ENCODE data around the gene ISL1. TPM values are rescaled to one million over a fixed set of nuclear protein-coding genes. Genes with fewer than 3 reads are reported as not detected.

Gene ISL1
- total and polyA plus RNA-seq, 2 of the 4 experiments (the other 2 are of a cell fraction): under 0.01 TPM; not detected in 1

- Histone ChIP-seq H3K56ac (ENCODE audit: extremely low read depth, insufficient read depth, low read length) (no peak overlapping the region), H2AFZ (replicated peaks; ENCODE audit: low read length, poor library complexity) (peak overlapping the region; percentile 75), H3K27me3 (ENCODE audit: control insufficient read depth, insufficient read depth, low read length) (peaks cover 53% of the 10 kb centered on the region), H2BK15ac (ENCODE audit: low read depth, low read length) (no peak overlapping the region), H2BK120ac (ENCODE audit: low read depth, low read length) (no peak overlapping the region), H3K9me1 (ENCODE audit: insufficient read depth, low read length) (no peaks in the 10 kb centered on the region), H3K18ac (ENCODE audit: low read depth, low read length) (no peak overlapping the region), H4K5ac (ENCODE audit: low read depth, low read length) (no peak overlapping the region), H3K4ac (ENCODE audit: low read depth, low read length) (no peak overlapping the region), H2AK9ac (replicated peaks; ENCODE audit: low read depth, low read length, poor library complexity) (no peak overlapping the region), H3K14ac (replicated peaks; ENCODE audit: low read depth, low read length) (no peak overlapping the region), H3K27ac (ENCODE audit: insufficient read depth, low read length) (no peak overlapping the region), H3K36me3 (ENCODE audit: control insufficient read depth, insufficient read depth, low read length) (no peaks in the 10 kb centered on the region), H3K4me2 (ENCODE audit: low read depth, low read length) (peak overlapping the region; percentile 44), H3K9ac (ENCODE audit: low read depth, low read length) (no peak overlapping the region), H2AK5ac (ENCODE audit: low read depth, low read length) (no peak overlapping the region), H3K4me1 (ENCODE audit: control insufficient read depth, insufficient read depth, low read length) (no peaks in the 10 kb centered on the region), H3K23ac (ENCODE audit: low read depth, low read length) (no peak overlapping the region), H4K8ac (ENCODE audit: low read depth in 2 of 2, low read length in 2 of 2) (no peak overlapping the region), H3K4me3 (ENCODE audit: insufficient read depth, low read depth, low read length) (peak overlapping the region; percentile 34), H4K20me1 (ENCODE audit: insufficient read depth, low read length) (no peaks in the 10 kb centered on the region), H2BK20ac (ENCODE audit: low read depth, low read length) (no peak overlapping the region), H2BK5ac (ENCODE audit: low read depth, low read length, poor library complexity, severe bottlenecking) (no peak overlapping the region), H3K9me3 (ENCODE audit: control insufficient read depth, insufficient read depth, low read length) (no peaks in the 10 kb centered on the region), H4K91ac (ENCODE audit: insufficient read depth, low read depth, low read length) (no peak overlapping the region), H3K79me1 (ENCODE audit: low read depth in 1 of 2, low read length in 2 of 2) (no peaks in the 10 kb centered on the region)
- dilution Hi-C loops (cut with HindIII; ENCODE audit: low sequenced_read_pairs, unreplicated experiment): no loop called here
- BruUV-seq (replicated peaks): no TSS peak
- ChIA-PET POLR2A (ENCODE audit: unreplicated experiment) (no interaction called here), CTCF (no interaction called here)
- intact Hi-C loops (cut with micrococcal nuclease): no loop called here
- WGBS, 2 experiments (ENCODE audit: extremely low coverage in 2 of 2, insufficient read length in 1 of 2): no CpG with 5 or more reads among the region's 45 CpGs
- TF ChIP-seq RFX5 (IDR thresholded peaks at IDR 0.05; ENCODE audit: low read depth, low read length) (no peak), RAD21 (IDR thresholded peaks at IDR 0.05; ENCODE audit: low read length) (no peak), USF2 (IDR thresholded peaks at IDR 0.05; ENCODE audit: low read depth, low read length) (no peak), RCOR1 (IDR thresholded peaks at IDR 0.05; ENCODE audit: insufficient replicate concordance, low read length) (no peak), CHD1 (IDR thresholded peaks at IDR 0.05; ENCODE audit: low read depth, low read length) (no peak), POLR2A (IDR thresholded peaks at IDR 0.05; ENCODE audit: low read depth, low read length) (no peak), ELK1 (IDR thresholded peaks at IDR 0.05; ENCODE audit: borderline replicate concordance, low read depth, low read length) (no peak), NFE2L2 (IDR thresholded peaks at IDR 0.05; ENCODE audit: low read depth, low read length) (no peak), SMC3 (IDR thresholded peaks at IDR 0.05; ENCODE audit: low read depth, low read length) (no peak), CTCF (conservative IDR thresholded peaks at IDR 0.05; ENCODE audit: low read depth, low read length) (no peak), MXI1 (IDR thresholded peaks at IDR 0.05; ENCODE audit: borderline replicate concordance, low read depth, low read length) (no peak), MAFK (IDR thresholded peaks at IDR 0.05; ENCODE audit: low read depth, low read length) (no peak), MAZ (IDR thresholded peaks at IDR 0.05; ENCODE audit: borderline replicate concordance, low read depth, low read length) (no peak)
- DNase-seq (no peak), ATAC-seq (ENCODE audit: low read depth) (peak; percentile 26; the same call in 1 of the 2 replicates)
- in situ Hi-C loops (cut with MboI; ENCODE audit: low sequenced_read_pairs): loop anchor here (25.0 kb wide), 1 partner anchor 1280 kb away; no protein-coding TSS in a partner anchor
Measured at GRCh38 chr5:51382521-51383130, 622 bp upstream of the ISL1 start.
